Parathyroid adenoma (tissue), 2 donors: ENCODE results near the gene RPL22.

Source experiments
- H2AFZ ChIP-seq: fragments of 300-600 bp; sonication (generic); one replicate; pipeline ENCODE4 v1.7.0; 2017; ENCODE audit warnings: antibody characterized with exemption, mild to moderate bottlenecking
- H3K27ac ChIP-seq: fragments of 300-600 bp; sonication (generic); one replicate; pipeline ENCODE4 v1.7.0; 2017
- H3K27me3 ChIP-seq: fragments of 300-600 bp; sonication (generic); one replicate; pipeline ENCODE4 v1.7.0; 2017; ENCODE audit warnings: low read length; ENCODE audit not compliant: control insufficient read depth, insufficient read depth
- H3K36me3 ChIP-seq: fragments of 300-600 bp; sonication (generic); one replicate; pipeline ENCODE4 v1.7.0; 2017; ENCODE audit warnings: low read length; ENCODE audit not compliant: control insufficient read depth, insufficient read depth
- H3K4me1 ChIP-seq: fragments of 300-600 bp; sonication (generic); one replicate; pipeline ENCODE4 v1.7.0; 2017; ENCODE audit warnings: control low read depth
- H3K4me2 ChIP-seq: fragments of 300-600 bp; sonication (generic); one replicate; pipeline ENCODE4 v1.7.0; 2017; ENCODE audit warnings: low read length
- H3K4me3 ChIP-seq: fragments of 300-600 bp; sonication (generic); one replicate; pipeline ENCODE4 v1.7.0; 2017; ENCODE audit warnings: low read depth, low read length
- H3K79me2 ChIP-seq: fragments of 300-600 bp; sonication (generic); one replicate; pipeline ENCODE4 v1.7.0; 2017; ENCODE audit warnings: control low read depth
- H3K9ac ChIP-seq: fragments of 300-600 bp; sonication (generic); one replicate; pipeline ENCODE4 v1.7.0; 2017; ENCODE audit warnings: mild to moderate bottlenecking
- H3K9me3 ChIP-seq: fragments of 300-600 bp; sonication (generic); one replicate; pipeline ENCODE4 v1.7.0; 2017; ENCODE audit warnings: low read length; ENCODE audit not compliant: control insufficient read depth
- CTCF ChIP-seq: fragments of 300-600 bp; sonication (generic); IDR thresholded peaks from one replicate; pipeline ENCODE4 v1.7.0; 2017; ENCODE audit warnings: antibody characterized with exemption, mild to moderate bottlenecking
- donor health status: primary hyperparathyroidism.

RPL22 gene

GRCh38 chr1:6245869-6246496 is 46.6 kb upstream of the RPL22 start:
- H3K4me1 ChIP-seq = no peaks in the 10 kb centered on the region
- no peak overlapping the region for H3K9ac ChIP-seq
- H2AFZ ChIP-seq = no peak overlapping the region
- peaks cover 19% of the 10 kb centered on the region for H3K27me3 ChIP-seq
- no peaks in the 10 kb centered on the region for H3K36me3 ChIP-seq
- no peaks in the 10 kb centered on the region for H3K79me2 ChIP-seq
- H3K4me2 ChIP-seq = no peak overlapping the region
- TF ChIP-seq CTCF = no peak
- H3K27ac ChIP-seq = no peak overlapping the region
- no peak overlapping the region for H3K4me3 ChIP-seq
- H3K9me3 ChIP-seq = no peaks in the 10 kb centered on the region

GRCh38 chr1:6245086-6245868 is 45.9 kb upstream of the RPL22 start:
- no peak overlapping the region for H3K4me2 ChIP-seq
- H3K4me1 ChIP-seq = no peaks in the 10 kb centered on the region
- TF ChIP-seq CTCF = peak; percentile 74
- no peaks in the 10 kb centered on the region for H3K9me3 ChIP-seq
- no peaks in the 10 kb centered on the region for H3K79me2 ChIP-seq
- peaks cover 19% of the 10 kb centered on the region for H3K27me3 ChIP-seq
- no peak overlapping the region for H3K4me3 ChIP-seq
- no peak overlapping the region for H3K9ac ChIP-seq
- H3K36me3 ChIP-seq = no peaks in the 10 kb centered on the region
- no peak overlapping the region for H3K27ac ChIP-seq
- H2AFZ ChIP-seq = peak overlapping the region; percentile 60

GRCh38 chr1:6244401-6245049 is 45.1 kb upstream of the RPL22 start:
- no peaks in the 10 kb centered on the region for H3K4me1 ChIP-seq
- no peak overlapping the region for H3K27ac ChIP-seq
- H2AFZ ChIP-seq = no peak overlapping the region
- no peaks in the 10 kb centered on the region for H3K79me2 ChIP-seq
- no peaks in the 10 kb centered on the region for H3K36me3 ChIP-seq
- no peak overlapping the region for H3K4me2 ChIP-seq
- no peaks in the 10 kb centered on the region for H3K9me3 ChIP-seq
- no peak overlapping the region for H3K4me3 ChIP-seq
- no peak for TF ChIP-seq CTCF
- peaks cover 19% of the 10 kb centered on the region for H3K27me3 ChIP-seq
- H3K9ac ChIP-seq = no peak overlapping the region

GRCh38 chr1:6243993-6244392 is 44.6 kb upstream of the RPL22 start, which contains the start of gene HES3:
TSS of gene HES3 (plus strand) at chr1:6244179. CDS start at chr1:6244366, 187 bp downstream.
- H3K27me3 ChIP-seq = peaks cover 19% of the 10 kb centered on the region
- H3K27ac ChIP-seq = no peak within 1 kb of the TSS
- no peaks in the 10 kb centered on the region for H3K36me3 ChIP-seq
- no peaks in the 10 kb centered on the region for H3K79me2 ChIP-seq
- no peak for TF ChIP-seq CTCF
- H3K4me3 ChIP-seq = no peak within 1 kb of the TSS
- no peak within 1 kb of the TSS for H3K4me2 ChIP-seq
- no peaks in the 10 kb centered on the region for H3K9me3 ChIP-seq
- H3K4me1 ChIP-seq = no peaks in the 10 kb centered on the region
- no peak within 1 kb of the TSS for H2AFZ ChIP-seq
- H3K9ac ChIP-seq = no peak within 1 kb of the TSS
